ENCODE data around the gene AGAP3.

GRCh38 chr7:151121380-151122170 is 35.3 kb downstream of the AGAP3 start:
- TF ChIP-seq GATA2 (IDR thresholded peaks at IDR 0.05; ENCODE audit: low read depth, low read length) (no peak), GATA3 (IDR thresholded peaks at IDR 0.05; ENCODE audit: low read depth, low read length) (no peak)
